ENCODE data around the gene CDC14A.

DNA sequence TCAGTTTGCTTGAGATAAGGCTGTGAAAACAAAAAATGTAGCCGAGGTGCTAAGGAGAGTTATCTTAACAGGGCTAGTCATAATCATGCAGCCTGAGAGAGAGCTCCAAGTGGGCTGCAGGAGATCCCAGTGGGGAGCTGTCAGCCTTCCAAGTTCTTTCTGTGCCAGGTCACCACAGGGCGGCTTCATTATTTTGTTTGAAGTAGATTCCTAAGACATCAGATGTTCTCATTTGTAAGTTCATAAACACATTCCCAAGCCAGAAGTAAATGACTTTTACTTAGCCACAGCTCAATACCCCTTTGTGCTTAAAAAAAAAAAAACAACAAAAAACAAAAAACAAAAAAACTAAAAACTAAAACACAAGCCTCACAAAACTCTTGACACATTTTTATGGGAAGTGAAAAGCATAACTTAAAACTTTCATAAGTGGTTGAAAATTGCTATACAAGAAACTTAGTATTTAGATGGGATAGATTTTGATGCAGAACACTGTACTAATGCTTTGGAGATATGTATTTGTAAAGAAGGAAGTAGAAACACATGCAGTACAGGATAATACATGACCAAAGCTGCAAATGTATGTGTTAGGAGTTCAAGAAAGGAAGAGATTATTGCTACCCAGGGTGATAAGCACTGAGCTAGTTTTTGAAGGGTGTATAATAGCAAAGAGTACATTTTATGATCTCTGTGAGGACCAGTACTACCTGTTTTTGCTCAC is 8.6 kb downstream of the CDC14A start:
- no peak for TF ChIP-seq POLR2A (IDR thresholded peaks at IDR 0.05)
- TF ChIP-seq, protein P1, sequence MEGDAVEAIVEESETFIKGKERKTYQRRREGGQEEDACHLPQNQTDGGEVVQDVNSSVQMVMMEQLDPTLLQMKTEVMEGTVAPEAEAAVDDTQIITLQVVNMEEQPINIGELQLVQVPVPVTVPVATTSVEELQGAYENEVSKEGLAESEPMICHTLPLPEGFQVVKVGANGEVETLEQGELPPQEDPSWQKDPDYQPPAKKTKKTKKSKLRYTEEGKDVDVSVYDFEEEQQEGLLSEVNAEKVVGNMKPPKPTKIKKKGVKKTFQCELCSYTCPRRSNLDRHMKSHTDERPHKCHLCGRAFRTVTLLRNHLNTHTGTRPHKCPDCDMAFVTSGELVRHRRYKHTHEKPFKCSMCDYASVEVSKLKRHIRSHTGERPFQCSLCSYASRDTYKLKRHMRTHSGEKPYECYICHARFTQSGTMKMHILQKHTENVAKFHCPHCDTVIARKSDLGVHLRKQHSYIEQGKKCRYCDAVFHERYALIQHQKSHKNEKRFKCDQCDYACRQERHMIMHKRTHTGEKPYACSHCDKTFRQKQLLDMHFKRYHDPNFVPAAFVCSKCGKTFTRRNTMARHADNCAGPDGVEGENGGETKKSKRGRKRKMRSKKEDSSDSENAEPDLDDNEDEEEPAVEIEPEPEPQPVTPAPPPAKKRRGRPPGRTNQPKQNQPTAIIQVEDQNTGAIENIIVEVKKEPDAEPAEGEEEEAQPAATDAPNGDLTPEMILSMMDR (IDR thresholded peaks at IDR 0.05) = no peak

Data from adrenal gland (tissue), 5 donors.